ENCODE results near the gene HOXA9.

The HOXA9 gene

DNA sequence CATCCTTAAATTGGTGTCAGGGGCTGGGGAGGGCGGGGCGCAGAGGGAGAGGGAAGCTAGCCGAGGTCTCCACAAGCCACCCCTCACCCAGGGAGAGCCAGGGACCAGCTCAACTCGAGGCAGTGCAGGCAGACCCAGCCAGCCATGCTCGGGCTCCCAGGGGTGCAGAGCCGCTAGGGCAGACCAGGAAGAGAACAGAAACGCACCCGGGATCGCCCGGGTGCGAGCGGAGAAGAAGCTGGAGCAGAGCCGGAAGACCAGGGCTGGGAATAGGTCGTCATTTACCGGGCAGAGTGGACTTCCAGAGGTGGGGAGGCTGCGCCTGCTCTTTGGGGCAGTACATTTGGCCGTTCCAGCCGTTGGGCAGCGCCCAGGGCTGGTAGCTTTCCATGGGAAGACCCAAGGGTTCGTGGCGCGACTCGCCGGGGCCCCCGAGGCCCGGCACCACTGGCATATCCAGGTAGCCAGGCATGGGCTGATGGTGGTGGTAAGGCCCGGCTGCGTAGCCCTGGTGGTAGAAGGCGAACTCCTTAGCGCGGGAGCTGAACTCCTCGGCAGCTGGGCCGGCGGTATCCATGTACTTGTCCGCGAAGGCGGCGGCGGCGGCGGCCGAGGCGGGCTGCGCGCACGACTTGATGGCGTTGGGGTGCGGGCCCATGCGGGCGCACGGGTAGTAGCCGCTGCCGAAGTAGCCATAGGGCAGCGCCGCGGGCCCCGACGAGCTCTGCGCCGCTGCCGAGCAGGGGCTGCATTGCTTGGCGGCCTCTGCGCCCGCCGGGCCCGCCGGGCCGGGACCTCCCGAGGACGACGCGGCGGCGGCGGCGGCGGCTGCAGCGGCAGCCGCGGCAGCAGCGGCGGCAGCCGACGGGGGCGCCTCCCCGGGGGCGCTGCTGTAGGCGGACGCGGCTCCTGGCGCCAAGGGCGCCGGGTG, 33.8 kb upstream of the HOXA9 start (continued):
- TF ChIP-seq, protein P1, sequence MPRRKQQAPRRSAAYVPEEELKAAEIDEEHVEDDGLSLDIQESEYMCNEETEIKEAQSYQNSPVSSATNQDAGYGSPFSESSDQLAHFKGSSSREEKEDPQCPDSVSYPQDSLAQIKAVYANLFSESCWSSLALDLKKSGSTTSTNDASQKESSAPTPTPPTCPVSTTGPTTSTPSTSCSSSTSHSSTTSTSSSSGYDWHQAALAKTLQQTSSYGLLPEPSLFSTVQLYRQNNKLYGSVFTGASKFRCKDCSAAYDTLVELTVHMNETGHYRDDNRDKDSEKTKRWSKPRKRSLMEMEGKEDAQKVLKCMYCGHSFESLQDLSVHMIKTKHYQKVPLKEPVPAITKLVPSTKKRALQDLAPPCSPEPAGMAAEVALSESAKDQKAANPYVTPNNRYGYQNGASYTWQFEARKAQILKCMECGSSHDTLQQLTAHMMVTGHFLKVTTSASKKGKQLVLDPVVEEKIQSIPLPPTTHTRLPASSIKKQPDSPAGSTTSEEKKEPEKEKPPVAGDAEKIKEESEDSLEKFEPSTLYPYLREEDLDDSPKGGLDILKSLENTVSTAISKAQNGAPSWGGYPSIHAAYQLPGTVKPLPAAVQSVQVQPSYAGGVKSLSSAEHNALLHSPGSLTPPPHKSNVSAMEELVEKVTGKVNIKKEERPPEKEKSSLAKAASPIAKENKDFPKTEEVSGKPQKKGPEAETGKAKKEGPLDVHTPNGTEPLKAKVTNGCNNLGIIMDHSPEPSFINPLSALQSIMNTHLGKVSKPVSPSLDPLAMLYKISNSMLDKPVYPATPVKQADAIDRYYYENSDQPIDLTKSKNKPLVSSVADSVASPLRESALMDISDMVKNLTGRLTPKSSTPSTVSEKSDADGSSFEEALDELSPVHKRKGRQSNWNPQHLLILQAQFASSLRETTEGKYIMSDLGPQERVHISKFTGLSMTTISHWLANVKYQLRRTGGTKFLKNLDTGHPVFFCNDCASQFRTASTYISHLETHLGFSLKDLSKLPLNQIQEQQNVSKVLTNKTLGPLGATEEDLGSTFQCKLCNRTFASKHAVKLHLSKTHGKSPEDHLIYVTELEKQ (tag by site-specific recombination; IDR thresholded peaks at IDR 0.05; ENCODE audit: borderline replicate concordance): no peak
- TF ChIP-seq, protein P2, sequence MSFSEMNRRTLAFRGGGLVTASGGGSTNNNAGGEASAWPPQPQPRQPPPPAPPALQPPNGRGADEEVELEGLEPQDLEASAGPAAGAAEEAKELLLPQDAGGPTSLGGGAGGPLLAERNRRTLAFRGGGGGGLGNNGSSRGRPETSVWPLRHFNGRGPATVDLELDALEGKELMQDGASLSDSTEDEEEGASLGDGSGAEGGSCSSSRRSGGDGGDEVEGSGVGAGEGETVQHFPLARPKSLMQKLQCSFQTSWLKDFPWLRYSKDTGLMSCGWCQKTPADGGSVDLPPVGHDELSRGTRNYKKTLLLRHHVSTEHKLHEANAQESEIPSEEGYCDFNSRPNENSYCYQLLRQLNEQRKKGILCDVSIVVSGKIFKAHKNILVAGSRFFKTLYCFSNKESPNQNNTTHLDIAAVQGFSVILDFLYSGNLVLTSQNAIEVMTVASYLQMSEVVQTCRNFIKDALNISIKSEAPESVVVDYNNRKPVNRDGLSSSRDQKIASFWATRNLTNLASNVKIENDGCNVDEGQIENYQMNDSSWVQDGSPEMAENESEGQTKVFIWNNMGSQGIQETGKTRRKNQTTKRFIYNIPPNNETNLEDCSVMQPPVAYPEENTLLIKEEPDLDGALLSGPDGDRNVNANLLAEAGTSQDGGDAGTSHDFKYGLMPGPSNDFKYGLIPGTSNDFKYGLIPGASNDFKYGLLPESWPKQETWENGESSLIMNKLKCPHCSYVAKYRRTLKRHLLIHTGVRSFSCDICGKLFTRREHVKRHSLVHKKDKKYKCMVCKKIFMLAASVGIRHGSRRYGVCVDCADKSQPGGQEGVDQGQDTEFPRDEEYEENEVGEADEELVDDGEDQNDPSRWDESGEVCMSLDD (tag by site-specific recombination; IDR thresholded peaks at IDR 0.05): no peak
- TF ChIP-seq ZNF660 (tag by site-specific recombination; IDR thresholded peaks at IDR 0.05) (0 out of 2 replicates have a peak, but pooled peaks have one; percentile 10), SP3 (tag by site-specific recombination; IDR thresholded peaks at IDR 0.05) (0 out of 2 replicates have a peak, but pooled peaks have one; percentile 4), ZNF2 (tag by site-specific recombination; IDR thresholded peaks at IDR 0.05) (no peak), GLIS2 (tag by site-specific recombination; IDR thresholded peaks at IDR 0.05) (0 out of 2 replicates have a peak, but pooled peaks have one; percentile 12), ZNF585B (tag by site-specific recombination; IDR thresholded peaks at IDR 0.05) (no peak), ZNF133 (tag by site-specific recombination; IDR thresholded peaks at IDR 0.05) (no peak), ZSCAN23 (tag by site-specific recombination; IDR thresholded peaks at IDR 0.05) (no peak), ZNF776 (tag by site-specific recombination; IDR thresholded peaks at IDR 0.05; ENCODE audit: borderline replicate concordance) (no peak), BCL11A (tag by site-specific recombination; IDR thresholded peaks at IDR 0.05; ENCODE audit: low read depth) (no peak), ZBTB8A (tag by site-specific recombination; IDR thresholded peaks at IDR 0.05) (no peak), ZNF221 (tag by site-specific recombination; IDR thresholded peaks at IDR 0.05; ENCODE audit: borderline replicate concordance) (no peak), ZNF433 (tag by site-specific recombination; IDR thresholded peaks at IDR 0.05; ENCODE audit: low read depth) (no peak), ZNF76 (tag by site-specific recombination; IDR thresholded peaks at IDR 0.05; ENCODE audit: borderline replicate concordance, low read depth) (0 out of 2 replicates have a peak, but pooled peaks have one; percentile 26), ZNF549 (tag by site-specific recombination; IDR thresholded peaks at IDR 0.05) (no peak), BCL11B (tag by site-specific recombination; IDR thresholded peaks at IDR 0.05; ENCODE audit: low read depth) (no peak), SETDB1 (IDR thresholded peaks at IDR 0.05; ENCODE audit: insufficient read length, low read length) (no peak)
- TF ChIP-seq, protein P3, sequence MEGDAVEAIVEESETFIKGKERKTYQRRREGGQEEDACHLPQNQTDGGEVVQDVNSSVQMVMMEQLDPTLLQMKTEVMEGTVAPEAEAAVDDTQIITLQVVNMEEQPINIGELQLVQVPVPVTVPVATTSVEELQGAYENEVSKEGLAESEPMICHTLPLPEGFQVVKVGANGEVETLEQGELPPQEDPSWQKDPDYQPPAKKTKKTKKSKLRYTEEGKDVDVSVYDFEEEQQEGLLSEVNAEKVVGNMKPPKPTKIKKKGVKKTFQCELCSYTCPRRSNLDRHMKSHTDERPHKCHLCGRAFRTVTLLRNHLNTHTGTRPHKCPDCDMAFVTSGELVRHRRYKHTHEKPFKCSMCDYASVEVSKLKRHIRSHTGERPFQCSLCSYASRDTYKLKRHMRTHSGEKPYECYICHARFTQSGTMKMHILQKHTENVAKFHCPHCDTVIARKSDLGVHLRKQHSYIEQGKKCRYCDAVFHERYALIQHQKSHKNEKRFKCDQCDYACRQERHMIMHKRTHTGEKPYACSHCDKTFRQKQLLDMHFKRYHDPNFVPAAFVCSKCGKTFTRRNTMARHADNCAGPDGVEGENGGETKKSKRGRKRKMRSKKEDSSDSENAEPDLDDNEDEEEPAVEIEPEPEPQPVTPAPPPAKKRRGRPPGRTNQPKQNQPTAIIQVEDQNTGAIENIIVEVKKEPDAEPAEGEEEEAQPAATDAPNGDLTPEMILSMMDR (tag by site-specific recombination; IDR thresholded peaks at IDR 0.05): no peak
- TF ChIP-seq, protein P4, sequence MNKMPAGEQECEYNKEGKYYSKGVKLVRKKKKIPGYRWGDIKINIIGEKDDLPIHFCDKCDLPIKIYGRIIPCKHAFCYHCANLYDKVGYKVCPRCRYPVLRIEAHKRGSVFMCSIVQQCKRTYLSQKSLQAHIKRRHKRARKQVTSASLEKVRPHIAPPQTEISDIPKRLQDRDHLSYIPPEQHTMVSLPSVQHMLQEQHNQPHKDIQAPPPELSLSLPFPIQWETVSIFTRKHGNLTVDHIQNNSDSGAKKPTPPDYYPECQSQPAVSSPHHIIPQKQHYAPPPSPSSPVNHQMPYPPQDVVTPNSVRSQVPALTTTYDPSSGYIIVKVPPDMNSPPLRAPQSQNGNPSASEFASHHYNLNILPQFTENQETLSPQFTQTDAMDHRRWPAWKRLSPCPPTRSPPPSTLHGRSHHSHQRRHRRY (tag by site-specific recombination; IDR thresholded peaks at IDR 0.05): no peak
- TF ChIP-seq, protein P5, sequence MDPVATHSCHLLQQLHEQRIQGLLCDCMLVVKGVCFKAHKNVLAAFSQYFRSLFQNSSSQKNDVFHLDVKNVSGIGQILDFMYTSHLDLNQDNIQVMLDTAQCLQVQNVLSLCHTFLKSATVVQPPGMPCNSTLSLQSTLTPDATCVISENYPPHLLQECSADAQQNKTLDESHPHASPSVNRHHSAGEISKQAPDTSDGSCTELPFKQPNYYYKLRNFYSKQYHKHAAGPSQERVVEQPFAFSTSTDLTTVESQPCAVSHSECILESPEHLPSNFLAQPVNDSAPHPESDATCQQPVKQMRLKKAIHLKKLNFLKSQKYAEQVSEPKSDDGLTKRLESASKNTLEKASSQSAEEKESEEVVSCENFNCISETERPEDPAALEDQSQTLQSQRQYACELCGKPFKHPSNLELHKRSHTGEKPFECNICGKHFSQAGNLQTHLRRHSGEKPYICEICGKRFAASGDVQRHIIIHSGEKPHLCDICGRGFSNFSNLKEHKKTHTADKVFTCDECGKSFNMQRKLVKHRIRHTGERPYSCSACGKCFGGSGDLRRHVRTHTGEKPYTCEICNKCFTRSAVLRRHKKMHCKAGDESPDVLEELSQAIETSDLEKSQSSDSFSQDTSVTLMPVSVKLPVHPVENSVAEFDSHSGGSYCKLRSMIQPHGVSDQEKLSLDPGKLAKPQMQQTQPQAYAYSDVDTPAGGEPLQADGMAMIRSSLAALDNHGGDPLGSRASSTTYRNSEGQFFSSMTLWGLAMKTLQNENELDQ (tag by site-specific recombination; IDR thresholded peaks at IDR 0.05; ENCODE audit: low read depth): no peak
- TF ChIP-seq, protein P6, sequence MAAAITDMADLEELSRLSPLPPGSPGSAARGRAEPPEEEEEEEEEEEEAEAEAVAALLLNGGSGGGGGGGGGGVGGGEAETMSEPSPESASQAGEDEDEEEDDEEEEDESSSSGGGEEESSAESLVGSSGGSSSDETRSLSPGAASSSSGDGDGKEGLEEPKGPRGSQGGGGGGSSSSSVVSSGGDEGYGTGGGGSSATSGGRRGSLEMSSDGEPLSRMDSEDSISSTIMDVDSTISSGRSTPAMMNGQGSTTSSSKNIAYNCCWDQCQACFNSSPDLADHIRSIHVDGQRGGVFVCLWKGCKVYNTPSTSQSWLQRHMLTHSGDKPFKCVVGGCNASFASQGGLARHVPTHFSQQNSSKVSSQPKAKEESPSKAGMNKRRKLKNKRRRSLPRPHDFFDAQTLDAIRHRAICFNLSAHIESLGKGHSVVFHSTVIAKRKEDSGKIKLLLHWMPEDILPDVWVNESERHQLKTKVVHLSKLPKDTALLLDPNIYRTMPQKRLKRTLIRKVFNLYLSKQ (tag by site-specific recombination; IDR thresholded peaks at IDR 0.05; ENCODE audit: borderline replicate concordance): no peak
